ENCODE measurements around the gene RALGPS1.

Gene RALGPS1

GRCh38 chr9:127182901-127183746, 268.5 kb downstream of the RALGPS1 start:
- Histone ChIP-seq H3K4me3 (replicated peaks; ENCODE audit: insufficient read depth, low read length) (no peak overlapping the region), H3K27me3 (ENCODE audit: insufficient read depth, poor library complexity, severe bottlenecking) (no peaks in the 10 kb centered on the region), H3K27ac (replicated peaks) (no peak overlapping the region)
- no peak for DNase-seq (ENCODE audit: low read depth in 1 of 2, low spot score in 1 of 2)
- TF ChIP-seq POLR2AphosphoS5 (IDR thresholded peaks at IDR 0.05; ENCODE audit: low read depth): no peak
- TF ChIP-seq CTCF (IDR thresholded peaks at IDR 0.05; ENCODE audit: insufficient read depth, low read length): no peak
- TF ChIP-seq GABPA (IDR thresholded peaks at IDR 0.05; ENCODE audit: low read depth): no peak
- no peak for TF ChIP-seq REST (IDR thresholded peaks at IDR 0.05; ENCODE audit: insufficient replicate concordance, low read depth)
- TF ChIP-seq SPI1 (IDR thresholded peaks at IDR 0.05; ENCODE audit: borderline replicate concordance, low read depth): no peak

GRCh38 chr9:127183814-127184582, 269.4 kb downstream of the RALGPS1 start:
- no peak for DNase-seq (ENCODE audit: low read depth in 1 of 2, low spot score in 1 of 2)
- TF ChIP-seq SPI1 (IDR thresholded peaks at IDR 0.05; ENCODE audit: borderline replicate concordance, low read depth): no peak
- TF ChIP-seq POLR2AphosphoS5 (IDR thresholded peaks at IDR 0.05; ENCODE audit: low read depth): no peak
- TF ChIP-seq GABPA (IDR thresholded peaks at IDR 0.05; ENCODE audit: low read depth): no peak
- TF ChIP-seq REST (IDR thresholded peaks at IDR 0.05; ENCODE audit: insufficient replicate concordance, low read depth): no peak
- TF ChIP-seq CTCF (IDR thresholded peaks at IDR 0.05; ENCODE audit: insufficient read depth, low read length): no peak

GRCh38 chr9:127184641-127185040, 270.1 kb downstream of the RALGPS1 start:
- no peak overlapping the region for H3K27ac ChIP-seq (replicated peaks)
- no peak overlapping the region for H3K4me3 ChIP-seq (replicated peaks; ENCODE audit: insufficient read depth, low read length)
- TF ChIP-seq GABPA (IDR thresholded peaks at IDR 0.05; ENCODE audit: low read depth): no peak
- TF ChIP-seq POLR2AphosphoS5 (IDR thresholded peaks at IDR 0.05; ENCODE audit: low read depth): no peak
- no peak for TF ChIP-seq REST (IDR thresholded peaks at IDR 0.05; ENCODE audit: insufficient replicate concordance, low read depth)
- no peak for TF ChIP-seq CTCF (IDR thresholded peaks at IDR 0.05; ENCODE audit: insufficient read depth, low read length)
- TF ChIP-seq SPI1 (IDR thresholded peaks at IDR 0.05; ENCODE audit: borderline replicate concordance, low read depth): no peak
- no peak for DNase-seq (ENCODE audit: low read depth in 1 of 2, low spot score in 1 of 2)
- no peaks in the 10 kb centered on the region for H3K27me3 ChIP-seq (ENCODE audit: insufficient read depth, poor library complexity, severe bottlenecking)

More at GRCh38 chr9:127183814-127184582, 269.4 kb downstream of the RALGPS1 start:
- Histone ChIP-seq H3K27me3 (ENCODE audit: insufficient read depth, poor library complexity, severe bottlenecking) (no peaks in the 10 kb centered on the region), H3K27ac (replicated peaks) (no peak overlapping the region), H3K4me3 (replicated peaks; ENCODE audit: insufficient read depth, low read length) (no peak overlapping the region)
